Measurements from ENCODE around the gene PIK3R3.

The PIK3R3 gene

DNA sequence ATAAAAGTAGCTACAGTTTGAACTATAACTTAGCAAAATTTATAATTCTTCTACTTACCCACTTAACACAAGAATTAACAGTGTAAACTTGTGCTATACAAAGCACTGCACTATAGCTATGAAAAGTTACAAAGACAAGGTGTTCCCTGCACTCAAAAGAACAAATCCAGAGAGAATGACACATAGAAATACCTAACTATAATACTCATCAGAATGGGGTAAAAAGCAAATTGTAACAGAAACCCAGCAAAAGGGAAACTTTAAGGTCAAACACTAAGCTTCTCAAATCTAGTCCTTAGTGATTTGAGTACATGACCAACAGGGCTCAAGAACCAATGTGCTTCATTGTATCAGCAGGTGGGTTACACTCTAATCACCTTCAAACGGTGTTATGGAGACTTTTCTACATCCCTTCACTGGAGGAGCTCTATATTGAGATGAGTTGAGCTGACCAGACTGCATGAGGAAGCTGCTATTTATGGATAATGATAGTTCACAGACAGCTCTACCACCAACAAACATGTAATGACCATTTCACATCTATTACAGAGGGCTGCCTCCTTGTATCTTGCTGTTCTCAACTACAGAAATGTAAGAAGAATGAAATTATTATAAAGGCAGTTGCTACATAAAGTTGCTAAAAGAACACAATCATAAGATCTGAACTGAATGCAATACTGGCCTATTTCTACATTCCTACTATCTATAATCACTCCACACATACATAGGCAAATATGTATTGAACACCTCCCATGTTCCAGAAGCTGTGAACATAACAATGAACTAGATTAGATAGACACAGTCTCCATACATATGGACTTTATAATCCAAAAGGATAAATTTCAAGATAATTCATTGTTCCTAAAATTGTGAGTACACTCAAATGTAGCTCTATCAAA is 47.6 kb downstream of the PIK3R3 start:
- H3K4me1 ChIP-seq (ENCODE audit: control extremely low read depth in 1 of 4, control insufficient read depth in 4 of 4, insufficient read depth in 4 of 4, low read length in 3 of 4): peaks cover 0 to 5% (median 2%) of the 10 kb centered on the region in 4 experiments
- WGBS (ENCODE audit: insufficient coverage): no CpG with 5 or more reads among the region's 1 CpG
- H3K36me3 ChIP-seq (ENCODE audit: control insufficient read depth in 4 of 4, insufficient read depth in 4 of 4, low read length in 3 of 4): no peaks in the 10 kb centered on the region
- H3K27me3 ChIP-seq (replicated peaks in 2 of 5; ENCODE audit: control insufficient read depth in 4 of 5, insufficient read depth in 5 of 5, low read length in 4 of 5): no peaks in the 10 kb centered on the region
- CTCF ChIA-PET: interaction anchor here (0.5 to 1.4 kb wide), 3 partner anchors 22 to 439 kb away, joined by 3 to 4 read pairs (median 3); no protein-coding TSS in a partner anchor
- DNase-seq: no peak
- H3K4me3 ChIP-seq (ENCODE audit: control insufficient read depth in 1 of 7, extremely low read depth in 1 of 7, insufficient read depth in 4 of 7, low read depth in 2 of 7, low read length in 6 of 7): no peak overlapping the region
- no peak overlapping the region for H3K27ac ChIP-seq (ENCODE audit: insufficient read depth in 1 of 2, low read depth in 1 of 2, low read length in 2 of 2, poor library complexity in 1 of 2, severe bottlenecking in 2 of 2)
- POLR2A ChIA-PET: no interaction called here
- peaks cover 0 to 6% (median 0%) of the 10 kb centered on the region in 5 experiments for H3K9me3 ChIP-seq (ENCODE audit: control extremely low read depth in 1 of 5, control insufficient read depth in 4 of 5, insufficient read depth in 2 of 5, low read depth in 1 of 5, low read length in 4 of 5)

DNA sequence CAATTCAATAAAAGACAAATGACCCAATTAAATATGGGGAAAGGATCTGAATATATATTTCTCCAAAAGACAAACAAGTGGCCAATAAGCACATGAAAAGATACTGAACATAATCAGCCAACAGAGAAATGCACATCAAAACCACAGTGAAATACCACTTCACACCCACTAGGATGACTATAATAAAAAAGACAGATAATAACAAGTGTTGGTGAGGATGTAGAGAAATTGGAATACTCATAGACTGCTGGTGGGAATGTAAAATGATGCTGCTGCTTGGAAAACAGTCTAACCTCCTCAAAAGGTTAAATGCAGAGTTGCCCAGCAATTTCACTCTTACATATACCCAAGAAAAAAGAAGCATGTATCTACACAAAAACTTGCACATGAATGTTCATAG is 48.9 kb downstream of the PIK3R3 start:
- Histone ChIP-seq H3K27ac (ENCODE audit: insufficient read depth in 1 of 2, low read depth in 1 of 2, low read length in 2 of 2, poor library complexity in 1 of 2, severe bottlenecking in 2 of 2) (no peak overlapping the region), H3K36me3 (ENCODE audit: control insufficient read depth in 4 of 4, insufficient read depth in 4 of 4, low read length in 3 of 4) (no peaks in the 10 kb centered on the region), H3K27me3 (replicated peaks in 2 of 5; ENCODE audit: control insufficient read depth in 4 of 5, insufficient read depth in 5 of 5, low read length in 4 of 5) (no peaks in the 10 kb centered on the region), H3K4me1 (ENCODE audit: control extremely low read depth in 1 of 4, control insufficient read depth in 4 of 4, insufficient read depth in 4 of 4, low read length in 3 of 4) (peaks cover 0 to 5% (median 2%) of the 10 kb centered on the region in 4 experiments), H3K9me3 (ENCODE audit: control extremely low read depth in 1 of 5, control insufficient read depth in 4 of 5, insufficient read depth in 2 of 5, low read depth in 1 of 5, low read length in 4 of 5) (peaks cover 0 to 6% (median 0%) of the 10 kb centered on the region in 5 experiments), H3K4me3 (ENCODE audit: control insufficient read depth in 1 of 7, extremely low read depth in 1 of 7, insufficient read depth in 4 of 7, low read depth in 2 of 7, low read length in 6 of 7) (no peak overlapping the region)
- DNase-seq: no peak
- CTCF ChIA-PET: no interaction called here
- POLR2A ChIA-PET: no interaction called here

DNA sequence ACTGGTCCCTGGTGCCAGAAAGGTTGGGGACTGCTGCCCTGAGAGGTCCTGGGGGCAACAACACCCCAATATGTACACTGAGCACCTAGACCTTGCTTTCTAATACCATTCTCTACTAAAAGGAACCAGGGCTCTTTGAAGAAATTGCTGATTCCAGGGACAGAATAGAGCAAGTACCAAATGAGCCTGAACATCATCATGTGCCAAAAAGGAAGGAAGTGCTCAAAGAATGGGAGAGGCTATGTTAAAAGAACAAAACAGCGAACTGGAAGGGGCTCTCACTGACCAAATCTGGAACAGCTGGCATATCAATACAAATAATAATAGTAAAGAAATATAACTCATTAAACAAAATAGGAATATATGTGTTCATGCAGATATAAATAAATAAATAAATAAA is 50.8 kb downstream of the PIK3R3 start:
- Histone ChIP-seq H3K36me3 (ENCODE audit: control insufficient read depth in 4 of 4, insufficient read depth in 4 of 4, low read length in 3 of 4) (no peaks in the 10 kb centered on the region), H3K9me3 (ENCODE audit: control extremely low read depth in 1 of 5, control insufficient read depth in 4 of 5, insufficient read depth in 2 of 5, low read depth in 1 of 5, low read length in 4 of 5) (peaks cover 0 to 6% (median 0%) of the 10 kb centered on the region in 5 experiments), H3K27me3 (replicated peaks in 2 of 5; ENCODE audit: control insufficient read depth in 4 of 5, insufficient read depth in 5 of 5, low read length in 4 of 5) (no peaks in the 10 kb centered on the region), H3K27ac (ENCODE audit: insufficient read depth in 1 of 2, low read depth in 1 of 2, low read length in 2 of 2, poor library complexity in 1 of 2, severe bottlenecking in 2 of 2) (no peak overlapping the region), H3K4me3 (ENCODE audit: control insufficient read depth in 1 of 7, extremely low read depth in 1 of 7, insufficient read depth in 4 of 7, low read depth in 2 of 7, low read length in 6 of 7) (no peak overlapping the region), H3K4me1 (ENCODE audit: control extremely low read depth in 1 of 4, control insufficient read depth in 4 of 4, insufficient read depth in 4 of 4, low read length in 3 of 4) (peaks cover 0 to 5% (median 2%) of the 10 kb centered on the region in 4 experiments)
- ChIA-PET POLR2A (no interaction called here), CTCF (interaction anchor here (1.1 kb wide), 1 partner anchor 43 kb away, joined by 3 read pairs; no protein-coding TSS in a partner anchor)
- WGBS (ENCODE audit: insufficient coverage): no CpG with 5 or more reads among the region's 1 CpG
- DNase-seq: no peak

DNA sequence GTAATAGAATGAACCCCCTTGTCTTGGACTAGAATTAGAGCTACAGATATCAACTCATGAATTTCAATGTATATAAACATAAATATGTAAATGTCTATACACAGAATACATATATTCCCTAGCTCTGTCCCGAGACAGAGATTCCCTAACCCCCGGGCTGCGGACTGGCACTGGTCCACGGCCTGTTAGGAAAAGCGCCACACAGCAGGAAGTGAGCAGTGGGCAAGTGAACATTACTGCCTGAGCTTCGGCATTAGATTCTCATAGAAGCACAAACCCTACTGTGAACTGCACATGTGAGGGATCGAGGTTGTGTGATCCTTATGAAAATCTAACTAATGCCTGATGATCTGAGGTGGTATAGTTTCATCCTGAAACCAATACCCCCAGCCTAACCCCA is 51.2 kb downstream of the PIK3R3 start:
- POLR2A ChIA-PET: no interaction called here
- peaks cover 0 to 6% (median 0%) of the 10 kb centered on the region in 5 experiments for H3K9me3 ChIP-seq (ENCODE audit: control extremely low read depth in 1 of 5, control insufficient read depth in 4 of 5, insufficient read depth in 2 of 5, low read depth in 1 of 5, low read length in 4 of 5)
- H3K36me3 ChIP-seq (ENCODE audit: control insufficient read depth in 4 of 4, insufficient read depth in 4 of 4, low read length in 3 of 4): no peaks in the 10 kb centered on the region
- CTCF ChIA-PET: interaction anchor here (1.1 to 1.4 kb wide), 2 partner anchors 19 to 43 kb away, joined by 3 to 5 read pairs; no protein-coding TSS in a partner anchor
- WGBS (ENCODE audit: insufficient coverage): 100% methylated on average over 5 of the region's 7 CpGs
- no peak for DNase-seq
- H3K27me3 ChIP-seq (replicated peaks in 2 of 5; ENCODE audit: control insufficient read depth in 4 of 5, insufficient read depth in 5 of 5, low read length in 4 of 5): no peaks in the 10 kb centered on the region
- H3K4me1 ChIP-seq (ENCODE audit: control extremely low read depth in 1 of 4, control insufficient read depth in 4 of 4, insufficient read depth in 4 of 4, low read length in 3 of 4): peaks cover 0 to 5% (median 2%) of the 10 kb centered on the region in 4 experiments
- no peak overlapping the region for H3K4me3 ChIP-seq (ENCODE audit: control insufficient read depth in 1 of 7, extremely low read depth in 1 of 7, insufficient read depth in 4 of 7, low read depth in 2 of 7, low read length in 6 of 7)
- H3K27ac ChIP-seq (ENCODE audit: insufficient read depth in 1 of 2, low read depth in 1 of 2, low read length in 2 of 2, poor library complexity in 1 of 2, severe bottlenecking in 2 of 2): no peak overlapping the region

DNA sequence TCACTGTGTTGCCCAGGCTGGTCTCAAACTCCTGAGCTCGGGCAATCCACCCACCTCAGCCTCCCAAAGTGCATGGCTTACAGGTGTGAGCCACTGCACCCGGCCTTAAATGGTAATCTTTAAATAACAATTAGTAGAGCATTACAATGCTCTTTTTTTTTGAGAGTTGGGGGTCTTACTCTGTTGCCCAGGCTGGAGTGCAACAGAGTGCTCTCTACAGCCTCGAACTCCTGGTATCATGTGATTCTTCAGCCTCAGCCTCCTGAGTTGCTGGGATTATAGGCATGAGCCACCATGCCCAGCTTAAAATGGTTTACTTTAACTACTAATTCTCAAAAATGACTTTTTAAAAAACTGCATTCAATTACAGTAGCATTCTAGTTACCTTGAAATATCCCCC is 52.2 kb downstream of the PIK3R3 start:
- Histone ChIP-seq H3K27ac (ENCODE audit: insufficient read depth in 1 of 2, low read depth in 1 of 2, low read length in 2 of 2, poor library complexity in 1 of 2, severe bottlenecking in 2 of 2) (no peak overlapping the region), H3K4me3 (ENCODE audit: control insufficient read depth in 1 of 7, extremely low read depth in 1 of 7, insufficient read depth in 4 of 7, low read depth in 2 of 7, low read length in 6 of 7) (no peak overlapping the region), H3K4me1 (ENCODE audit: control extremely low read depth in 1 of 4, control insufficient read depth in 4 of 4, insufficient read depth in 4 of 4, low read length in 3 of 4) (peaks cover 0 to 5% (median 2%) of the 10 kb centered on the region in 4 experiments), H3K9me3 (ENCODE audit: control extremely low read depth in 1 of 5, control insufficient read depth in 4 of 5, insufficient read depth in 2 of 5, low read depth in 1 of 5, low read length in 4 of 5) (peaks cover 0 to 6% (median 0%) of the 10 kb centered on the region in 5 experiments), H3K27me3 (replicated peaks in 2 of 5; ENCODE audit: control insufficient read depth in 4 of 5, insufficient read depth in 5 of 5, low read length in 4 of 5) (no peaks in the 10 kb centered on the region), H3K36me3 (ENCODE audit: control insufficient read depth in 4 of 4, insufficient read depth in 4 of 4, low read length in 3 of 4) (peaks cover 0 to 2% (median 0%) of the 10 kb centered on the region in 4 experiments)
- POLR2A ChIA-PET: no interaction called here
- no peak for DNase-seq
- 86% methylated on average over 1 of the region's 3 CpGs for WGBS (ENCODE audit: insufficient coverage)
- CTCF ChIA-PET: interaction anchor here (1.4 kb wide), 1 partner anchor 18 kb away, joined by 5 read pairs; no protein-coding TSS in a partner anchor

DNA sequence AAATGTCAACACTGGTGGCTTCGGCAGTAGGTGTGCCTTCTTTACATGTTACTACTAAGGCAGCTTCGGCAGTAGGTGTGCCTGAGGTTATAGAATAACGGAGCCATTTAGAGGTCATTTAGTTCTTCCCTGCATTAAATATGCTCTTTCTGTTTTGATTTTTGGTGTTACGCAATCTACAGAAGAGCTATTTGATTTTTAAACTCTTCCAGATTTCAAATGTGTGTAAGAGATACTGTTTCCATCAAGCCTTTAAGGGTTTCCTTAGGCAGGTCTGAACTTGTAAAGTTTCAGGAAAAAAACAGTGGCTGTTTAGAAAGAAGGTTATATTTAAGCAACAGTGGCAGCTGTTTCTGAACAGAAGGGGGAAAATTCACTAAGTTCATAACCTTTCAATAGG is 54.8 kb downstream of the PIK3R3 start:
- H3K4me1 ChIP-seq (ENCODE audit: control extremely low read depth in 1 of 4, control insufficient read depth in 4 of 4, insufficient read depth in 4 of 4, low read length in 3 of 4): peaks cover 0 to 5% (median 2%) of the 10 kb centered on the region in 4 experiments
- ChIA-PET POLR2A (no interaction called here), CTCF (no interaction called here)
- no peak overlapping the region for H3K27ac ChIP-seq (ENCODE audit: insufficient read depth in 1 of 2, low read depth in 1 of 2, low read length in 2 of 2, poor library complexity in 1 of 2, severe bottlenecking in 2 of 2)
- 100% methylated on average over 1 of the region's 4 CpGs for WGBS (ENCODE audit: insufficient coverage)
- peaks cover 0 to 2% (median 0%) of the 10 kb centered on the region in 4 experiments for H3K36me3 ChIP-seq (ENCODE audit: control insufficient read depth in 4 of 4, insufficient read depth in 4 of 4, low read length in 3 of 4)
- no peaks in the 10 kb centered on the region for H3K9me3 ChIP-seq (ENCODE audit: control extremely low read depth in 1 of 5, control insufficient read depth in 4 of 5, insufficient read depth in 2 of 5, low read depth in 1 of 5, low read length in 4 of 5)
- no peak for DNase-seq
- H3K4me3 ChIP-seq (ENCODE audit: control insufficient read depth in 1 of 7, extremely low read depth in 1 of 7, insufficient read depth in 4 of 7, low read depth in 2 of 7, low read length in 6 of 7): no peak overlapping the region
- H3K27me3 ChIP-seq (replicated peaks in 2 of 5; ENCODE audit: control insufficient read depth in 4 of 5, insufficient read depth in 5 of 5, low read length in 4 of 5): no peaks in the 10 kb centered on the region

DNA sequence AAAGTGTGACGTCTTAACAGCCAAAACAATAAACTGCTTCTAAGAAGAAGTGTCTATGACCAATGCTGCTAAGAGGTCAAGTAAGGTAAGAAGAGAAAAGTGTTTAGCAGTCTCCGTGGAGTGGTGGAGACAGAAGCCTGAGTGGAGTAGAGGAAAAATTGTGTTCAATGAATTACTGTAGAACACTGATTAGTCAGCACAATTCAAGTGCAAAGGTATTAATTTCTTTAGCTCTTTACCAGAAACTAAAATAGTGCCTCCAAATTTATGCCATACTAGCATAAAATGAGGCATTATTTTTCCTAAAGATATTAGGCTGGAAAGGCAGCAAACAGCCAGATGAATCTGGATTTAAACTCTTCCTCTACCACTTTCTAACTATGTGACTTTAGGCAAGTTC is 56.1 kb downstream of the PIK3R3 start:
- Histone ChIP-seq H3K27me3 (replicated peaks in 2 of 5; ENCODE audit: control insufficient read depth in 4 of 5, insufficient read depth in 5 of 5, low read length in 4 of 5) (no peaks in the 10 kb centered on the region), H3K27ac (ENCODE audit: insufficient read depth in 1 of 2, low read depth in 1 of 2, low read length in 2 of 2, poor library complexity in 1 of 2, severe bottlenecking in 2 of 2) (no peak overlapping the region), H3K4me3 (ENCODE audit: control insufficient read depth in 1 of 7, extremely low read depth in 1 of 7, insufficient read depth in 4 of 7, low read depth in 2 of 7, low read length in 6 of 7) (no peak overlapping the region), H3K4me1 (ENCODE audit: control extremely low read depth in 1 of 4, control insufficient read depth in 4 of 4, insufficient read depth in 4 of 4, low read length in 3 of 4) (peaks cover 0 to 1% (median 0%) of the 10 kb centered on the region in 4 experiments), H3K9me3 (ENCODE audit: control extremely low read depth in 1 of 5, control insufficient read depth in 4 of 5, insufficient read depth in 2 of 5, low read depth in 1 of 5, low read length in 4 of 5) (no peaks in the 10 kb centered on the region), H3K36me3 (ENCODE audit: control insufficient read depth in 4 of 4, insufficient read depth in 4 of 4, low read length in 3 of 4) (peaks cover 0 to 2% (median 0%) of the 10 kb centered on the region in 4 experiments)
- 100% methylated on average over 1 of the region's 2 CpGs for WGBS (ENCODE audit: insufficient coverage)
- ChIA-PET CTCF (no interaction called here), POLR2A (no interaction called here)
- no peak for DNase-seq

Data from common myeloid progenitor, CD34-positive (primary cell).